ENCODE data around the gene CHERP.

DNA sequence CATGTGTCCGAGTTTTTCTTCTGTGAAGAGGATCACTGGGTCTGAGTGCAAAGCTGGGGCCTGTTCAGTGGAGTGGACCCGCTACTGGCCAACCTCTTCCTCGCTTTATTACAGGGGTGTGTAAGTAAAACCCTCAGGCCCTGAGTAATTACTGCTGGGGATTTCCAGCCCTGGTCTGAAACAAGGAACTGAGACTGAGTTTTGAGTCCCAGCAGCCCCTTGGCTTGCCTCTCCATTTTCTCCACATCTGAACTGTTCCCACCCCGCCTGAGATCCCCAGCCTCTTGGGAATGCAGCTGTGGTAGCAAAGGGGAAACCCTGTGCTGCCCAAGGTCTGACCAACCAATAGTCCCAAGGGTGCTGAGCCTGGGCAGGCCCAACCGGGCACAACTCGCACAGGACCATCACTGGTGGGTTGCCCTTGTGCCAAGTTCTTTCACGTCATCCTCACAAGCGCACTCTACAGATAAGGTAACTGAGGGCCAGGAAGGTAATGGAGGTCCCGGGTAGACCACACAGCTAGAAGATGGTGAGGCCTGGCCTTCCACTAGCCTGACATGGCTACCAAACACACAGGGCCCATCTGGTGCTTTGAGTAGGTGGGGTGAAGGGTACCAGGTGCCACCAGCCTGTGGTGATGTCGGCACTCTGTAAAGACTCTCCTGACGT, 43.7 kb upstream of the CHERP start:
- TF ChIP-seq EZH2phosphoT487 (IDR thresholded peaks at IDR 0.05; ENCODE audit: borderline replicate concordance, low read depth, low read length) = no peak
- TF ChIP-seq, protein P1, sequence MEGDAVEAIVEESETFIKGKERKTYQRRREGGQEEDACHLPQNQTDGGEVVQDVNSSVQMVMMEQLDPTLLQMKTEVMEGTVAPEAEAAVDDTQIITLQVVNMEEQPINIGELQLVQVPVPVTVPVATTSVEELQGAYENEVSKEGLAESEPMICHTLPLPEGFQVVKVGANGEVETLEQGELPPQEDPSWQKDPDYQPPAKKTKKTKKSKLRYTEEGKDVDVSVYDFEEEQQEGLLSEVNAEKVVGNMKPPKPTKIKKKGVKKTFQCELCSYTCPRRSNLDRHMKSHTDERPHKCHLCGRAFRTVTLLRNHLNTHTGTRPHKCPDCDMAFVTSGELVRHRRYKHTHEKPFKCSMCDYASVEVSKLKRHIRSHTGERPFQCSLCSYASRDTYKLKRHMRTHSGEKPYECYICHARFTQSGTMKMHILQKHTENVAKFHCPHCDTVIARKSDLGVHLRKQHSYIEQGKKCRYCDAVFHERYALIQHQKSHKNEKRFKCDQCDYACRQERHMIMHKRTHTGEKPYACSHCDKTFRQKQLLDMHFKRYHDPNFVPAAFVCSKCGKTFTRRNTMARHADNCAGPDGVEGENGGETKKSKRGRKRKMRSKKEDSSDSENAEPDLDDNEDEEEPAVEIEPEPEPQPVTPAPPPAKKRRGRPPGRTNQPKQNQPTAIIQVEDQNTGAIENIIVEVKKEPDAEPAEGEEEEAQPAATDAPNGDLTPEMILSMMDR (conservative IDR thresholded peaks at IDR 0.05; ENCODE audit: low read length) = no peak
